Body of pancreas (tissue), 4 donors: ENCODE data around the gene CLCA4. TPM values are rescaled to one million over a fixed set of nuclear protein-coding genes. Genes with fewer than 3 reads are reported as not detected.

Experiments used
- ATAC-seq: fragments of 150-250 bp; one replicate; pipeline ENCODE4 v1.9.1; 2016
- DNase-seq, 4 donors: peaks; one replicate each; pipeline ENCODE4 v3.0.0-alpha.2; 2019
- H3K27ac ChIP-seq, 4 donors: fragments of 200-600 bp; sonication (generic); 1 replicate in 3 of 4; 2 replicates in 1 of 4; pipeline versions ENCODE4 v1.5.1 to v1.6.1; 2016 to 2019; ENCODE audit warnings: mild to moderate bottlenecking in 1 of 4, mixed read lengths in 1 of 4, moderate library complexity in 1 of 4
- H3K27me3 ChIP-seq, 2 donors: fragments of 200-600 bp; sonication (generic); one replicate each; pipeline ENCODE4 v1.6.0; 2016; ENCODE audit warnings: mild to moderate bottlenecking in 1 of 2
- H3K36me3 ChIP-seq, 2 donors: fragments of 200-600 bp; sonication (generic); replicated peaks in 1 of 2; 2 replicates each; pipeline ENCODE4 v1.5.1; 2016; ENCODE audit warnings: low read depth in 2 of 2; ENCODE audit not compliant: insufficient read depth in 1 of 2
- H3K4me1 ChIP-seq: fragments of 200-600 bp; sonication (generic); one replicate; pipeline ENCODE4 v1.6.0; 2016
- H3K4me3 ChIP-seq, 2 donors: fragments of 200-600 bp; sonication (generic); 1 replicate in 1 of 2; 2 replicates in 1 of 2; pipeline ENCODE4 v1.5.1; 2016 to 2019
- H3K9me3 ChIP-seq, 3 donors: fragments of 200-600 bp; sonication (generic); 1 replicate in 2 of 3; 2 replicates in 1 of 3; pipeline ENCODE4 v1.5.1; 2016
- POLR2A ChIP-seq, 3 donors: fragments of 450-650 bp; IDR thresholded peaks; one replicate each; pipeline ENCODE4 v1.6.1; 2016; ENCODE audit warnings: antibody characterized with exemption in 3 of 3, mild to moderate bottlenecking in 2 of 3
- WGBS, 2 donors: methylation state at CpG; one replicate each; pipeline ENCODE4 v1.1.5; 2017; 5-methylcytosine and 5-hydroxymethylcytosine counted together
- intact Hi-C: fragments of 100-400 bp; cut with DNase I; formaldehyde crosslinking; loops from one replicate; pipeline ENCODE4 v1.15.1; 2023
- total RNA-seq, 2 donors: library from RNA; depleted of rRNA; stranded (reverse); fragments of >200 nt; gene quantifications; one replicate each; pipeline ENCODE4 v1.1.0, GENCODE V29; 2016
- TF ChIP-seq, protein P1 (sequence below), 7 experiments: fragments of 450-650 bp in 4 of 7; fragments of 200-600 bp in 3 of 7; sonication (generic) in 3 of 7; IDR thresholded peaks; one replicate each; pipeline ENCODE4 v1.5.1; 2016 to 2019; ENCODE audit warnings: antibody characterized with exemption in 7 of 7

CLCA4 gene
- total RNA-seq, 2 donors from 2014 or later, result not detected

- no peak for ATAC-seq
- intact Hi-C loops, result no loop called here
- H3K27ac ChIP-seq, result no peak overlapping the region
- H3K27me3 ChIP-seq, result no peaks in the 10 kb centered on the region
- H3K36me3 ChIP-seq, result no peaks in the 10 kb centered on the region
- H3K4me1 ChIP-seq, result no peaks in the 10 kb centered on the region
- DNase-seq, result no peak
- 36 to 50% methylated on average over 1 of the region's 1 CpG for WGBS, 2 donors
- no peak overlapping the region for H3K4me3 ChIP-seq
- no peaks in the 10 kb centered on the region for H3K9me3 ChIP-seq
- TF ChIP-seq, protein P1, sequence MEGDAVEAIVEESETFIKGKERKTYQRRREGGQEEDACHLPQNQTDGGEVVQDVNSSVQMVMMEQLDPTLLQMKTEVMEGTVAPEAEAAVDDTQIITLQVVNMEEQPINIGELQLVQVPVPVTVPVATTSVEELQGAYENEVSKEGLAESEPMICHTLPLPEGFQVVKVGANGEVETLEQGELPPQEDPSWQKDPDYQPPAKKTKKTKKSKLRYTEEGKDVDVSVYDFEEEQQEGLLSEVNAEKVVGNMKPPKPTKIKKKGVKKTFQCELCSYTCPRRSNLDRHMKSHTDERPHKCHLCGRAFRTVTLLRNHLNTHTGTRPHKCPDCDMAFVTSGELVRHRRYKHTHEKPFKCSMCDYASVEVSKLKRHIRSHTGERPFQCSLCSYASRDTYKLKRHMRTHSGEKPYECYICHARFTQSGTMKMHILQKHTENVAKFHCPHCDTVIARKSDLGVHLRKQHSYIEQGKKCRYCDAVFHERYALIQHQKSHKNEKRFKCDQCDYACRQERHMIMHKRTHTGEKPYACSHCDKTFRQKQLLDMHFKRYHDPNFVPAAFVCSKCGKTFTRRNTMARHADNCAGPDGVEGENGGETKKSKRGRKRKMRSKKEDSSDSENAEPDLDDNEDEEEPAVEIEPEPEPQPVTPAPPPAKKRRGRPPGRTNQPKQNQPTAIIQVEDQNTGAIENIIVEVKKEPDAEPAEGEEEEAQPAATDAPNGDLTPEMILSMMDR (IDR thresholded peaks at IDR 0.05), result no peak
- TF ChIP-seq POLR2A (IDR thresholded peaks at IDR 0.05), result no peak
Measured at GRCh38 chr1:86517336-86517735, 29.5 kb upstream of the CLCA4 start.

- TF ChIP-seq POLR2A (IDR thresholded peaks at IDR 0.05), result no peak
- TF ChIP-seq, protein P1 (IDR thresholded peaks at IDR 0.05), result no peak
- WGBS, 2 donors, result 57 to 58% methylated on average over 4 of the region's 4 CpGs
- Histone ChIP-seq H3K27me3 (no peaks in the 10 kb centered on the region), H3K27ac (no peak overlapping the region), H3K9me3 (no peaks in the 10 kb centered on the region), H3K4me3 (no peak overlapping the region), H3K4me1 (no peaks in the 10 kb centered on the region), H3K36me3 (no peaks in the 10 kb centered on the region)
- intact Hi-C loops, result no loop called here
- DNase-seq (no peak), ATAC-seq (no peak)
Measured at GRCh38 chr1:86520789-86521521, 25.9 kb upstream of the CLCA4 start.

GRCh38 chr1:86521522-86521891 lies 25.4 kb upstream of the CLCA4 start:
- H3K4me1 ChIP-seq, result no peaks in the 10 kb centered on the region
- 45 to 50% methylated on average over 2 of the region's 2 CpGs for WGBS, 2 donors
- H3K9me3 ChIP-seq, result no peaks in the 10 kb centered on the region
- H3K4me3 ChIP-seq, result no peak overlapping the region
- no peak overlapping the region for H3K27ac ChIP-seq
- H3K36me3 ChIP-seq, result no peaks in the 10 kb centered on the region
- H3K27me3 ChIP-seq, result no peaks in the 10 kb centered on the region
- intact Hi-C loops, result no loop called here
- TF ChIP-seq, protein P1 (IDR thresholded peaks at IDR 0.05), result no peak
- TF ChIP-seq POLR2A (IDR thresholded peaks at IDR 0.05), result no peak
- DNase-seq (no peak), ATAC-seq (no peak)

- ATAC-seq (no peak), DNase-seq (no peak)
- WGBS, 2 donors, result 53 to 57% methylated on average over 3 of the region's 3 CpGs
- Histone ChIP-seq H3K4me3 (no peak overlapping the region), H3K36me3 (no peaks in the 10 kb centered on the region), H3K27ac (no peak overlapping the region), H3K9me3 (no peaks in the 10 kb centered on the region), H3K27me3 (no peaks in the 10 kb centered on the region), H3K4me1 (no peaks in the 10 kb centered on the region)
- intact Hi-C loops, result no loop called here
- TF ChIP-seq, protein P1 (IDR thresholded peaks at IDR 0.05), result no peak
- no peak for TF ChIP-seq POLR2A (IDR thresholded peaks at IDR 0.05)
Measured at GRCh38 chr1:86522240-86522639, 24.6 kb upstream of the CLCA4 start.
